GM12801 (cell line): Measurements from ENCODE around the gene CSMD2.

Source experiments
- CTCF ChIP-seq: IDR thresholded peaks from one replicate; pipeline ENCODE4 v1.5.1; 2011; ENCODE audit warnings: control low read depth; ENCODE audit not compliant: insufficient read length; ENCODE audit errors: extremely low read depth

CSMD2 gene

GRCh38 chr1:34049477-34049876 is 115.6 kb downstream of the CSMD2 start:
- TF ChIP-seq CTCF = no peak

- no peak for TF ChIP-seq CTCF
Observed at GRCh38 chr1:34037856-34038255, 127.2 kb downstream of the CSMD2 start.

GRCh38 chr1:34037109-34037508 is 127.9 kb downstream of the CSMD2 start:
- TF ChIP-seq CTCF = no peak

- TF ChIP-seq CTCF = no peak
Observed at GRCh38 chr1:34034036-34034435, 131.0 kb downstream of the CSMD2 start.

- TF ChIP-seq CTCF = no peak
Observed at GRCh38 chr1:34029954-34030353, 135.1 kb downstream of the CSMD2 start.

GRCh38 chr1:34029515-34029914 is 135.5 kb downstream of the CSMD2 start:
- TF ChIP-seq CTCF = no peak

GRCh38 chr1:34028381-34029055 is 136.5 kb downstream of the CSMD2 start:
- no peak for TF ChIP-seq CTCF
